IPS-18c (cell line): ENCODE results near the gene EIF3D.
"Not testable (repeated sequence)": the region's sequence is repeated elsewhere in the genome, so short reads cannot be mapped to it uniquely, and the experiment has no call there.

Experiments
- H3K4me3 ChIP-seq: 2 replicates; pipeline ENCODE4 v1.7.0; 2013; ENCODE audit warnings: low read depth, mild to moderate bottlenecking, low read length, moderate library complexity; ENCODE audit not compliant: insufficient read depth
- H3K9me3 ChIP-seq: one replicate; pipeline ENCODE4 v1.6.1; 2013; ENCODE audit warnings: mild to moderate bottlenecking, low read length, moderate library complexity; ENCODE audit not compliant: control insufficient read depth, insufficient read depth

The EIF3D gene

DNA sequence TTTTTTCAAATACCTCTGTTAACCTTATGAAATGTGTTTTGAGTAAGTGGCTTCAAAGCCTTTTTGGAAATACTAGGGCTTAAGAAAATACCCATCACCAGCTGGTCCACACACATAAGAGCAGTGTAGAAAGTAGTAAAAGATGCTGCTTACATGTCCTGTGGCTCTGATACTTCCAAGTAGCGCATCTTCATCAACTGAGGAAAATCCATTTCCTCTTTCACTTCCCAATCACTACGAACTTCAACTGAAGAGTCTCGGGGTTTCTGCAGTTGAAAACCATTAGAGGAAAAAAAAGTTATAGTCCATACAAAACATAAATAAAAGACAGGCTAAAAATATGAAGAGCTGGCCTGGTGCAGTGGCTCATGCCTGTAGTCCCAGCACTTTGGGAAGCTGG is 8.5 kb downstream of the EIF3D start:
- H3K4me3 ChIP-seq, result no peak overlapping the region

DNA sequence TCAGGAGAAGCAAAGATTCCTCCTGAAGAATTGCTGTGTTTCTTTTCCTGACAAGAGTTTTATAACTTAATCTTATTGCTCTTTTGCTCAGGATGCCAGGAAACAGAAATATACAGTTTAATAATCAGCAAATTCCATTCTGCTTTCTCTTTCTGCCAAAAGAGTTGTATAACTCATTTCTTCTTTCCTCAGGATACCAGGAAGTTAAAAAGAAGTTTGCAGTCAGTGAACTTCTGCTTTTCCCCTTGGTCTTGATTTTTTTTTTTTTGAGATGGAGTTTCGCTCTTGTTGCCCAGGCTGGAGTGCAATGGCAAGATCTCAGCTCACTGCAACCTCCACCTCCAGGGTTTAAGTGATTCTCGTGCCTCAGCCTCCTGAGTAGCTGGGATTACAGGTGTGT is 9.1 kb downstream of the EIF3D start:
- not testable (repeated sequence) for H3K9me3 ChIP-seq, H3K4me3 ChIP-seq

More for the DNA sequence above, 8.5 kb downstream of the EIF3D start:
- no peaks in the 10 kb centered on the region for H3K9me3 ChIP-seq

DNA sequence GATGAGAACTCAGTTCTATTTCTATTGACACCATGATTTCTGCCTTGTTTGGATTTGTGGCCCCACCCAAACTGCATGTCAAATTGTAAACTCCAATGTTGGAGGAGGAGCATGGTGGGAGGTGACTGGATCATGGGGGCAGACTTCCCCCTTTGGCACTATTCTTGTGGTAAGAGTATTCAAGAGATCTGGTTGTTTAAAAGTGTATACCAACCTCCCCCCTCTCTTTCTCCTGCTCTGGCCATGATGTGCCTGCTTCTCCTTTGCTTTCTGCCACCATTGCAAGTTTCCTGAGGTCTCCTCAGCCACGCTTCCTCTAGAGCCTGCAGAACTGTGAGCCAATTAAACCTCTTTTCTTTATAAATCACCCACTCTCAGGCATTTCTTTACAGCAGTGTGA is 14.2 kb downstream of the EIF3D start:
- Histone ChIP-seq H3K4me3 (no peak overlapping the region), H3K9me3 (no peaks in the 10 kb centered on the region)

DNA sequence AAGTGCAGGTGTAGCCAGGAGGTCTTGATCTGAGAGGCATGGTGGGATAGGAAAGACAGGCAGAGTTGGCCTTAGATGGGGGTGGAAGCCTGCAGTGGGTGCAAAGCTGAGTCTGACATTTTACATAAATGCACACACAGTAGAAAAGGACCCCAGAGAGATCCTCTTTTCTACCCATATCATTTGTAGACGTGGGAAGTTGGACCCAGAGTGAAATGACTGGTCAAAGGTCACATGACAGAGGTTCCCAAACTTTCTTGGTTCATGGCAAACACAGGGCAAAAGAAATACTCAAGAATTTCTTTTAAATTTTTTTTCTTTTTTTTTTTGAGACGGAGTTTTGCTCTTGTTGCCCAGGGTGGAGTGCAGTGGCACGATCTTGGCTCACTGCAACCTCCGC is 16.0 kb downstream of the EIF3D start:
- no peak overlapping the region for H3K4me3 ChIP-seq

DNA sequence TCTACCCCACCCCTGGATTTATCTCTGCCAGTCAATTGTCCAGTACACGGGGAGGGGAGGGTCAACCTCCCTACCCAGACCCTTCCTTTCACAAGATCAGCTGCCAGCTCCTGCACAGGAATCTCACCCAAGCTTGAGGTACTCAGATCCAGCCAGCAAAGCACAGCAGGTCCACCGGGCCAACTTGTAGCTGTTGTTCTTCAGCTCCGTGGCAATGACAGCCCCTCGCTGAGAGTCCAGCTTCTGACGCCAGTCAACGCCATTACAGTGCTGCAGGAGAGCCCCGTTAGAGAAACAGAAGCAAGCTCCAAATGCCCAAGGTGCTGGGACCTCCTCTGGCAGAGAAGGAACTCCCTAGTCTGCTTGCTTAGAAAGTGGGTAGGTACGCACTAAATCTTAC is 16.6 kb downstream of the EIF3D start:
- Histone ChIP-seq H3K4me3 (no peak overlapping the region), H3K9me3 (peaks cover 3% of the 10 kb centered on the region)

More for the DNA sequence above, 16.0 kb downstream of the EIF3D start:
- no peaks in the 10 kb centered on the region for H3K9me3 ChIP-seq

DNA sequence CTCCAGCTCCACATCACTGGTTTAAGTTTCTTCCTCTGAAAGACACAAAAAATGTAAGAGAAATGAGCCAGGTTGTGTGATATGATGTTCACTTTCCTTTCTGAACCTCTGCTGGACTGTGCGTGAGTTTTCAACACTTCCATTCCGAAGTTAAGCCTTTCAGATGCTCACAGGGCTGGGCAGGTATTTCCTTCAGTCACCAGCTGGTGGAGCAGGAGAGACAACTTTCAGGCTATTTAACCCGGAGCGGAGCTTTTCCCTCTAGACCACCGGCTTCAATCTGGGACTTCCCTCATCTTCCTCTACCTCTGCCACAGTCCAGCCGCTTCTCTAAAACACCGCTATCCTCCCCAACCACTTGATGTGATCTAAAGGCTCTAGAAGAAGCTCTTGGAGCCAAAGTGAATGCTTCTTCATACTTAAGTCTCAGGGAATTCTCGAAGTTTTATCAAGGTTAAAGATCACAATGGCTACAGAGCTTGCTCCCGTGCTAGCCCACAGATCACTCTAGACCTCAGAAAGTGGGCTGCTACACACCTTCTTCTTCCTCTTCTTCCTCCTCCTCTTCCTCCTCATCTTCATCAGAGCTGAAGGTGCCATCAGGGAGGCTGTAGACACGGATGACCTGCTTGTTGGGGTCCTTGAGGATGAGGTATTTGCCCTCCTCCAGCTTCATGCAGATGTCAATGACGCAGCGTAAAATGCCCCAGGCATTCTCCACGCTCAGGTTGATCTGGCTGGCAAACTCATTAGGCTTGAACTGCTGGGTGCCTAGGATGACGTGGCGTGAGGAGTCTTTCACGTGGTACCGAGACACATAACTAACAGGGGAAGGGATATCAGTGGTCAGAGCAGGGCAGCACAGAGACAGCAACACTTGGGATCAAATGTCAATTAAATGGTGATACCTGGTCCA is 17.7 kb downstream of the EIF3D start:
- Histone ChIP-seq H3K4me3 (no peak overlapping the region), H3K9me3 (peaks cover 4% of the 10 kb centered on the region)

DNA sequence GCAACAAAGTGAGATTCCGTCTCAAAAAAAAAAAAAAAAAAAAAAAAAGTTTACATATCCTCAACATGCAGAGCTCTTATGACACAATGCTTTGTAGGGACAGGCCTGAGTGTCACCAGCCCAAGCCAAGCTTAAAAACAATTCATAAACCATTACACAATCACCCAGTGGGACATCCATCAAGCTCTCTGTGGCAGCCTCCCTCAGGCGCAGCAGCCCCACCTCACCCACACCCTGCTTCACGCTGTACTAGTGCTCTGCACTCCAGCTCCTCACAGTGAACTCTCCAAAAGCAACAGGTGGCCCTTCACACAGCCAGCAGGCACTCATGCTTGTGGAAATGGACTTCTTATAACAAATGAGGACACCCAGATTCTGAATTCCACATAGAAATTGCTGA is 18.6 kb downstream of the EIF3D start:
- H3K4me3 ChIP-seq, result no peak overlapping the region
- H3K9me3 ChIP-seq, result peaks cover 4% of the 10 kb centered on the region

DNA sequence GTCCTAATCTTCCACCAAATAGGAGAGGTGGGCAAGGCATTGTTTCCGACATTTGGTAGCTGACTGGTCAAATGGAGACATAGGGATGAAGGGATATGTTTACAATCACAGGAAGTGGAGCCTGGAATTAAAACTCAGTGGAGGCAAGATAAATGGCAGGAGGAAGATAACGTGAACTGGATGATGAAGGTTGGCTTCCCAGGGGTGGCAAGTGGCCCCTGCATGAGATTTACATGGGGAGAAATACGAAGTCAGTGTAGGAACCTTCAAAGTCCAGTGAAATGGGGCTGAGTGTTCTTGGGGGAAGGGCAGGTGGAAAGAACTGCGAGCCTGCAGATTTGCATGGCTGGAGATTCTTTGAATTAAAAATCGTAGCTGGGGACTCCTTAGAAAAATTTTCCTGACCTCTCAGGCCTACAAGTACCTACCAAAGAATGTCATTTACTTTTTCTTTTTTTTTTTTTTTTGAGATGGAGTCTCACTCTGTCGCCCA is 21.4 kb downstream of the EIF3D start:
- peaks cover 4% of the 10 kb centered on the region for H3K9me3 ChIP-seq
- peak overlapping the region; percentile 58 for H3K4me3 ChIP-seq

DNA sequence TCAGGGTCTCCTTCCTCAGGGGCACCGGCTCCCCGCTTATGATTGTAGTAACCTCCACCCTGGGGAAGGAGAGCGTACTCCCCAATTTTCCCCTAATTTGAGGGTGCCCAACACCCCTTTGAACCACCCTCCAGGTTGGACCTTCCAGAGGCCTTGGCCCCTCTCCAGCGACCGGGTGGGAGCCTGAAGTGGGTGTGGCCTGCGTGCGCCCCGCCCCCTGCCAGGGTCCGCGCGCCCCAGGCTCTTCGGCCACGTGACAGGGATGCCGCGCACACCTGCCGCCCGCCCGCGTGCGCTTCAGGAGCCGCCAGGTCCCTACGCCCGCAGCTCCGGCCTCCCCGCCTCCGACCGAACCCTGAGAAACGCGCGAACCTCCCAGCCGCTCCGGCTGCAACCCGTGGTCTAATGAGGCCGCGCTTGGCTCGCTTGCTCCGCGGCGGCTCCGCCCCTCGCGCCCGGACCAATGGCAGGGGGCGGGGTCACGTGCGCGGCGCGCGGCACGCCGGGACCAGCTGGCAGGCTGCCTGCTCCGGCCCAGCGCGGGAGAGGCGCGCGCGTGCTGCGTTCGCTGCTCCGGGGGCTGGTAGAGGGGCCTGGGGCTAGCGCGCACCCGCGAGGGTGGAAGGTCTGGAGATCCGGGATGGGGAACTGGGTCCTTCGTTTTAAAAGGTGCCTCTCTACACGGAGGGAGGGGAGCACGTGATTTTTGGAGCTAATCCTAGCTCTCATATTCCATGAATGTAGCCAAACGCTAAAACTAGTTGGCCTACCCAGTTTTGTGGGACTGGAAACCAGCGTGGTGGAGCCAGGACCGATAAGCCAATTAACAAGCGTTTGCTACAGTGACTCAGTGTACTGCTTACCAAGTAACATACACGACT is 22.1 kb downstream of the EIF3D start, which contains the start of gene FOXRED2:
FOXRED2 (minus strand) TSS at position 404 of the 881 bp plus-strand sequence. CDS start 618 bp downstream, outside the sequence.
- Histone ChIP-seq H3K4me3 (peak within 1 kb of the TSS; percentile 58), H3K9me3 (peaks cover 4% of the 10 kb centered on the region)

DNA sequence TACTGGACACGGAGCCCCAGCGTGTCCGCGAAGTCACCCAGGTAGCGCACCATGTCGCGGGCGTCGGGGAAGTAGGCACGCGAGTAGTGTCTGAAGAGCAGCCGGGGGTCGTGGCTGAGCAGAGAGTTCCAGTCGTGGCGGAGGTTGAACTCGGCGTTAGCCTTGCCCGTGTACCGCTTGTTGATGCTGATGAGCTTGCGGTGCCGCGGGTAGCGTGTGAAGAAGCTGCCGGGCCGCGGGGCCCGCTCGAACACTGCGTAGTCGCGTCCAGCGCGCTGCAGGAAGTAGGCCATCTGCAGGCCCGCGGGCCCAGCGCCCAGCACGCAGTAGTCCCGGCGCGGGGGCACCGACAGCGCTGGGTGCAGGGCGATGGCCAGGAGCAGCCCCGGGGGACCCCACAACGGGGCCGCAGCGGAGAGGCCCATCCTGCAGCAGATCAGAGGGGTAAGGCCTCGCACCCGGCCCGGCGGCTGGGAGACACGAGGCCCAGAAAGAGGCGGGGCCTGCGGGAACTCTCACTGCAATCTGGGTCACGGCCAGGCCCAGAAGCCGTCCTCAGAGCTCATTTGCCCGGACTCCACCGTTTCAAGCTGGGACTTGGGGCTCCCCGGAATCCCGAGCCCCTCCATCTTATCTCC is 22.8 kb downstream of the EIF3D start:
- Histone ChIP-seq H3K4me3 (peak overlapping the region; percentile 58; the same call in 1 of the 2 replicates), H3K9me3 (peaks cover 4% of the 10 kb centered on the region)

DNA sequence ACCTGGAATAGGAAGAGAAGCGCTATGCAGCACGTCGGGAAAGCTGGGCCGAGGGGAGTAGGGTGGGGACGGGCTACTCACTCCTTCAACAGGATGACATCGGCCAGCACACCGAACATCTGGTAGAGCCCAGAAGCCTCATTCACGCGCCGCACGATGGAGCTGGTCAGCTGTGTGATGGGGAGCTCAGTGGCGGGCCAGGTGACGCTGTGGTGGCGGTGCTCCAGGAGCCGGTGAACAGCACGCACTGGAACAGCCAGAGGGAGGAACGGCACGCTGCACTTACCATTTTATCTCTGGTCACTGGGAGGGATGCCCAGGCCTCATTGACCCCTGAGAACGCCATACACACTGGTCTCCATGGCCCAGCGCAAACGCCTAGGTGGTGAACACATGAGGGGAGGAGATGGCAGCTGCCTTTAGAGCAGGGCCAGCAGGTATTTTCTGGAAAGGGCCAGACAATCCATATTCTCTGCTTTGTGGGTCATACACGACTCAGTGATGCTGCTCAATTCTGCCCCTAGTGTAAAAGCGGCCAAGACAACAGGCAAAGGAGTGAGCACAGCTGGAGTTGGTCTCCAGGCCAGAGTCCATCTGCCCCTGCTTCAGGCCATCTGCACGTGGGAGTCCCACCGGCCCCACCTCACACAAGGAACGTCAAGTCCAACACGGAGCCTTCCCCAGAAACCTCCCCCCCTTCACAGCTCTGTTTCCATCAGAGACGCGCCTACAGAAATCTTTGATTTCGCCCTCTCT is 30.9 kb downstream of the EIF3D start:
- H3K9me3 ChIP-seq, result no peaks in the 10 kb centered on the region

DNA sequence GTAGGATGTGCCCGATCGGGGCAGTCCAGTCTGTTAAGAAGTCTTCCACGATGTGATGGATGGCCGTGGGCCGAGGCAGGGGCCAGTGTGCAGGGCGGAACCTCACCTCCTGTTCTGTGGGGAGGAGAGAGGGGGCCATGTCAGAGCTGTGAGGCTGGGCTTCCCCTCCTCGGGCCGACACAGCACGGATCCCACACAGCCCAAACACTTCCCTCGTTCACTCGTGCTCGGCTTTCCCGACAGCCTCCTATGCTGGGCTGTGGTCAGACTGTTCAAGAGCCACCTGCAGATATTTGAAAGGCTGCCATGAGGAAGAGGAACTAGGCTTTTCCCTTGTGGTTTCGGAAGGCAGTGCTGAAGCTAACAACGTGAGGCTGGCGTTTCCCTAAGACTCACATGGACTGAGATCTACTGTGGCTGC is 35.3 kb downstream of the EIF3D start:
- Histone ChIP-seq H3K4me3 (no peak overlapping the region), H3K9me3 (no peaks in the 10 kb centered on the region)

More for the DNA sequence above, 30.9 kb downstream of the EIF3D start:
- no peak overlapping the region for H3K4me3 ChIP-seq

DNA sequence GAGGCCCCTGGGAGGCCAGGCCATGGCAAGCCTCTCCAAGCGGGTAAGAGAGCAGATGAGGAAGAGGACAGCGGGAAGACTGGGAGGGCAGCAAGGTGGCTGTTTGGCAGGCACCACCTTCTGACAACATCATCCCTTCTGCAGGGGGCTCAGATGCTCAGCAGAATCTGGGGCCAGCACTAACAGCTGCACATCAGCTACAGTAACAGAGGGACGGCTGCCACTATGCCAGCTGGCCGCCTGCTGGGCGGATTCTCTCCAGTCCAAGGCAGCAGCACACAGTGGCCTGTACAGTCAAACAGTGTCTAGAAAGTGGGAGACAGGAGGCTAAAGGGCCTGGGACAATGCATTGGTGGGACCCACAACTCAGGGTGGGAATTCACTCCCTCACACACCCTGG is 36.9 kb downstream of the EIF3D start:
- no peak overlapping the region for H3K4me3 ChIP-seq
- no peaks in the 10 kb centered on the region for H3K9me3 ChIP-seq

DNA sequence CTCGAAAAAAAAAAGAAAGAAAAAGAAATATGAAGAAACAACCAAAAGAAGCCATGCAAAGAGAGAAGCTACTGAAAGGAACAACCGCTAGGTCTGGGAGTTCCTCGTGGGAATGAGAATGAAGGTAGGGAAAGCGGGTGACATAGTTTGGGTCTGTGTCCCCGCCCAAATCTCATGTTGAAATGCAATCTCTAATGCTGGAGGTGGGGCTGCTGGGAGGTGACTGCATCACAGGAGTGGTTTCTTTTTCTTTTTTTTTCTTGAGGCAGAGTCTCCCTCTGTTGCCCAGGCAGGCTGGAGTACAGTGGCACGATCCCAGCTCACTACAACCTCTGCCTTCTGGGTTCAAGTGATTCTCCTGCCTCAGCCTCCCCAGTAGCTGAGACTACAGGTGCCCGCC is 37.8 kb downstream of the EIF3D start:
- Histone ChIP-seq H3K9me3 (no peaks in the 10 kb centered on the region), H3K4me3 (no peak overlapping the region)

DNA sequence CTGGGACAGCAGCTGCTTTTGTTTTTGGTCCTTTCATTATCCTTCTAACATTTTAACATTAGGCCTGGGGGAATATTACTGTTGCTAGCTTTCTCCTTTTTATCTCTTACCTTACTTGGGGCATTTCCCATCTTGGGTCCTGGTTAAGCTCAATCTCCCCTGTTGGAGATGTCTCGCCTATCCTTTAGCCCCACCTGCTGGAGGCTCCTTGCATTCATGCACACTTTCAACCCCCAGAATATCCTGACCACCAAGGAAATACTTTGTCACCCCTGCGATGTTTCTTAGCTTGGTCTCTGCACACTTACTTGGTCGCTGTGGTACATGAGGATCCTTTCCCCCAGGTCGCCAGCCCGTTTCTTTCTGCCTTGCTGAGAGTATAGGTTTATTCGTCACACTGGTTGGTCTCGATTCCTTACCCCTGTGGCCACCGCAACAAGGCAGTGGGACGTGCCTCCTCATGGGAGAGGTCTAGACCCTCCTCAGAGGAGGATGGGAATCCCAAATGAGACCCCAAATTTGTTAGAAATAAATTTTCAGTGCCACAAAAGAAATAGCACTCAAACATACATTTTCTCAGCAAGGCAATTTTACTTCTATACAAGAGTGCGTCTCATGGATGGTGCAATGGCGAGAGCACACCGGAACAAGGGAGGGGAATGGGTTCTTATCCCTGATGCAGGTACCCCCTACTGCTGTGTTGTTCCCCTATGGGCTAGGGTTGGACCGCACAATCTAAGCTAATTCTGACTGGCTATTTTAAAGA is 42.2 kb downstream of the EIF3D start:
- Histone ChIP-seq H3K4me3 (no peak overlapping the region), H3K9me3 (no peaks in the 10 kb centered on the region)
